TTC549 (cell line): ENCODE data around the gene RTL9.
"Not testable (repeated sequence)": the region's sequence is repeated elsewhere in the genome, so short reads cannot be mapped to it uniquely, and the experiment has no call there.

ENCODE experiments used
- FAIRE-seq: peaks from 2 replicates; lab custom pipeline; 2012; peaks lifted over from hg19 to GRCh38; lab: Jason Lieb, UNC

Gene RTL9

DNA sequence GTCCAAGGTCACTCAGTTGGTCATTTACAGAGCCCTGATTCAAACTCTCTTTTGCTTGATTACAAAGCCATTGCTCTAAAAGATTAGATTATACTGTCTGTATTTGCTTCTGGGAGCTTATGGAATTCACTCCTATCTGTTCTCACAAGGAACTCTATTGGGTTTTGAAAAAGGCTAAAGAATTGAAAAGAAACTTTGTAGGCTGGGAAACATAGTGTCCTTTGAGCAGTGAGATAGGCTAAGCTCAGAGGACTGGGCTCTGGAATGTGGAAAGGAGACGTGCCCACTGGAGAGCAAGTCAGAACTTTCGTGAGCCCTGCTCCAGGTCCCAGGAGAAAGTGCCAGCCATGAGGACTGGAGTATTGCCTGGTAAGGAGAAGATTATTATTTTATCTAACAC, at the start of gene RTL9:
Gene RTL9, plus strand, starts transcription at position 301 of the 400 bp plus-strand sequence. CDS start 91,770 bp downstream, outside the sequence.
- no peak for FAIRE-seq

DNA sequence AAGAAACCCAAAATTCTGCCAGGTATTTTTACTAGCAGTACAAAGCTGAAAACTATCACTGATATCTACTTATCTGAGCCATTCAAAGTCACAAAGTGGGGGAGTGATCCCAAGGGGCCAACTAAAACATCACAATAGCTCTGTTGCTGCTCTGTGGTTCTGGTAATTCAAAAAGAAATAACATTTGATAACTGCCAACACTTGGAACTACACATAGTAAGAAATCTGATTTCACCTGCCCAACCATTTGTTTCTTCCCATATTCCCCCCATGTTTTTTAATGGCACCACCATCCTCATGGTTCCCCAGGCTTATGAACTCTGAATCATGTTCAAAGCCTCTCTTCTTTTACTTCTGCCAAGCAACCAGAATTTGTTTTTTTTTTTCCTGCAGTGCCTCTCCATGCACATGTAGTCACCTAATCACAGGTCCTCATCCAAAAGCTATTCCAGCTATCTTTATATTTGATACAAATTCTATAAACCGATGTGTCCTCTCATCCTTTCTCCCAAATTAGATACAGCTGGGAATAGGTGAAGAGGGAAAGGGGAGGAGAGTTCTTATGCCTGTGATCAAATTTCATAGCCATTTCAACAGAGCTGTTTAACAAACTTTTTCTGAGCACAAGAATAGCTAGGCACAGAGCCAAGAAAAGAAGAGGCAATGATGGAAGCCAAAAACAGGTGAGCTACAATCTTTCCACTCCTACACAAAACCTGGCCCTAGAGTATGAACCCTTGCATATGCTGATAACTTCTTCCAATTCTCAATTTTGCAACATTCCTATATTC, 48.5 kb upstream of the RTL9 start:
- no peak for FAIRE-seq

DNA sequence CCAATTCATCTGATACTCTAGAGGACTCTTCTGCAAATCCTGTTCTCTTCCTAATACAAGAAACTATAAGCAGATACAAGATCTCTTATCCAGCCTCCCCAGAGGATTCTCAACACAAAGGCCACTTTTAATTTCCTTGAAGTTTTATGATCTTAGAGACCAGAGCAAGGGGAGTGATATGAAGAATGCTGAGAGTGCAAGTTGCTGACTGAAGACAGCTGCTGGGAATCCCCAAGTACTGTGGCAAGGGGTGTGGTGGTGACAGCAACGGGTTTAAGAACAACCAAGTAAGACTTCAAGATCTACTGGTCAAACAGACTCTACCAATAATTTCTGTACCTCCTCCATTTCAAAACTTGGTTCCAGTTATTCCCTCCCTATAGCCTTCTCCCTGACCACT, 47.8 kb upstream of the RTL9 start:
- no peak for FAIRE-seq

DNA sequence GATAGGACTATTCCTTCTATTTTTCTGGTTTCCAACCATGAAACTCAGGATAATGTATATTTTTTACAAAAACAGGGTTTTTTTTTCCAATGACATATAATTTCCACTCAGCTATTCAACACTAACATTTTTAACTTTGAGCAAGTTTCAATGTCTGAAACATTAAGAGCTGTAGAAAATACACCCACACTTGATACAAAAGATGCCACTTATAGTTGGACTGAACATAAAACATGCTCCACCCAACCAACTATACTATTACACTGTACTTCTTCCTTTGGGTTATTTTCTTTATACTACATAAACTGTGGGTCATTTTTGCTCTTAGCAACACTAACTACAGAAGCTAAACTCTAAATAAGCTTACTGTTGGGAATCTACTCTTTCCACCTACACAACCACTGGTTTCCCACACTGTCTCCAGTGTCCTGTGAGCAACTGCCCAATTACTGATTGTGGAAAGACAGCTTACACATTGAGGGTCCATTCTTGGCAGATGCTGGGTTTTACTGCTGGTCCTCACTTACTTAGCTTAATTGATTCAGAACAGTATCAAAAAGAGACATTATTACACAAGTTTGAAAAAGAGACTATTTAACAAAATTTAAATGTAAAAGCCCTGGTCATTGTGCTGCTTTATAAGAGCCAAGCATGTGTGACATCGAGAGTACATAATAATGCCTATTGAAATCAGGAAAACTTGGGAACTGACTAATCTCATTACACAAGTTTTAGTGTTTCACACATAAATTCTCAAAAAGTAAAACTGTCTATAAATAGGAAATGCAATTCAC, 47.0 kb upstream of the RTL9 start:
- no peak for FAIRE-seq

DNA sequence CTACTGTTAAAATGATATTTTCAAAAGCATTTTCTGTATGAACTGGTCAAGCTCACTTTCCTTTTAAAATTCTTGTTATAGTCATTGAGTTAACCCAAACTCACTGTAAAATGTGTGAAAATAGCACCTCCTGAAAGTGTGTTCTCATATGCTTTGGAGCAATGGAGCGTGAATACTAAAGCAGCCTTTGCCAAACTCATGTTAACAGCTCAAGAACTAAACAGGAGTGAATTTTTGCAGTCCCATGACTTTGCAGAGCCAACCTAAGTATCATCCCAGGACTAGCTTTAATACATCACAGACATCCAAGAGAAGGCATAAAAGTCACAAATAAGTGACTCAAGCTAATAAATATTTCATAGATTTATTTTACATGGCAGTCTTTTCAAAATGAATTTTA, 43.1 kb upstream of the RTL9 start:
- no peak for FAIRE-seq

DNA sequence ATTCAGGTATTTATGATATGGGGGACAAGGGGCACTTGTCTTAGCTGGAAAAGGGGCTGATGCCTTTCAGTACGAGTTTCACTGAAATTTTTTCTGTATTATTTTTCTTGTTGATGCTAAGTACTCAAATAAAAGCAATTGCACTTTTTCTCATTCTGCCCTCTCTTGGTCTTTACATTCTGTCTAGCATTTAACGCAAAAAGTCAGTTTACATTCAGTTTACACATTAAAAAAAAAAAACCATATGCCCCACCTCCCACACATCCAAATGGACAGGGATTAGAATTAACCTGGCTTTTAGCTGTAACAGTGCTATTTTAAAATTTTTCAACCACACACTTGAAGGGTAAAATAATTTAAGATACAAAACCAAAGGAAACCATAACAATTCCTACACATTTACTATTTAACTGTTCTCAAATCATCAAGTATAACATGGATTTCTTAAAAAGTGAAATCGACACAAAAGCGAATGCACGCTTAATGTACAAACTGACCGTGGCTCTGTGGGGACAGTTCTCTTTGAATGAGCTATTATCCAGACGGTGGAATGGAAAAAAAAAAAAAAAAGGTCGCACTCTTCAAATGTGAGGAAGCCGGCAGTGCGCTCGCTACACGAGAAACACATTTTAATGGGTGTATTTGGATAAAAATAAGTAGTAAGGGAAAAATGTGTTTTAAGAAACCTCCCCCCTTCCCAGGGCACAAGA, 42.1 kb upstream of the RTL9 start:
- FAIRE-seq: no peak

DNA sequence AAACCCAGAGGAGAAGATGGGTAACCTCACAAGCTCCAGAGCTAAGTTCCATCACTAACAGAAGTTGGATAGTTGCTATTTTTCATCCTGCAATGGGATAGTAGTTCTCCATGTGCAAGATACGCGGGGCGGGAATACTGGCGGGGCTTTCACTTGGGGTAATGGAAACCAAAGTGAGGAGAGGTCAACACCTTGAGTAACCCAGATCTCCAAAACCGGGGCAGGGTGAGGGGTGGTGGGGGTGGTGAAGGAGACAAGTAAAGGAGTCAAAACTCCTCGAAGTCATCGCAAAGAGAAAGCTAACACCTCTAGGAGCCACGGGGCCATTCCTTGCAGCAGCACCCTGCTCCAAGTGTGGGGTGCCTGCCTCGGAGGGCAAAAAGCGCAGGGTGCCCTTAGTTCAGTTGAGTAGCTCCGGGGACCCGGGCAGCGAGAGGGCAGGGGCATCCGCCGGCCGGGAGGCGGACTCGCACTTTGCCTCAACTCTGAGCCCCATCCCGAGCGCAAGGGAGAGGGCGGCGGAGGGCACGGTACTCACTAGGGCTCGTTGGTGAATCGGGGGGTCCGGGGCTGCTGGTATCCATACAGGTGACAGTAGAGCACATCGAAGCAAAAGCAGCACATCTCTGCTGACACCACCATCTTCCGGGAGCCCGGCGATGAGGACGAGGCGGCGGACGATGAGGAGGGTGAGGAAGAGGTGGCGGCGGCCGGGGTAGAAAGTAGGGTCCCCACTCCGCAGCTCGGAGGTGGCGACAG, 41.4 kb upstream of the RTL9 start:
- FAIRE-seq: no peak

DNA sequence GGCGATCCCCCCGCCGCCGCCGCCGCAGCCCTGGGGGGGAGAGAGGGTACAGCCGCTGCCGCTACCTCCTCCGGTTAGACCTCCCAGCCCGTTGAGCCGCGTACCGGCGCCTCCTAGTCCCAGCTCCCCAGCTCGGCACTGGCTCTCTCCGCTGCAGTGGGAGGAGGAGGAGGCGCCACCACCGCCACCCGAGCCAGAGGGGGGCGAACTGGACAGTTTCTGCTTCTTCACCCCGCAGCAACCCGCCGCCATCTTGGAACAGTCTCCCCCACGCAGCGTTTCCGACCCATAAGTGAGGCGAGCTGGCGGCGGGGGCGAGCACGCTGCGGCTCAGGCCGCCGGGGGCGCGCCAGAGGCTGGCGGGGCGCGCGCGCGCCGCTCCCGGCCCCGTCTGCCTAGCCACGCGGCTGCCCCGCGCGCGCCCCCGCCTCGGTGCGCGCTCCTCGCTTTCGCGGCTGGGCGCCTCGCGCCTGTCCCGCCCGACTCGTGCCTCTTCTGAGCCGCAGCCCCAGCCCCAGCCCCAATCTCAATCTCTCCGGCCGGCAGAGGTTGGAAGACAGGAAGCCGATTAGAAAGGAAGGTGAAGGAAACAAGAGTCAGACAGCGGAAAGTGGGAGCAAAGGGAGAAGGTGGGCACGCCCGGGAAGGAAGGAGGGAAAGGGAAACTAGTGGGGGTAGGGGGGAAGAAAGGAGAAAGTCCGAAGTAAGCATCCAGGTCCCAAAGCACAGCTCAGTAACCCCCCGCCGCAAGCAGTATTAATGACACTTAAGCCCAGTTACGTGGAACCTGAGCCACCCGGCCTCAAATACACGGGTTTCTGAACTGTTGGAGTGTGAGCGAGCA, 40.6 kb upstream of the RTL9 start, which contains the start of gene AMMECR1:
Gene AMMECR1, minus strand, starts transcription at position 266 of the 844 bp plus-strand sequence. Its CDS starts 14 bp downstream, at position 252.
- no peak for FAIRE-seq

DNA sequence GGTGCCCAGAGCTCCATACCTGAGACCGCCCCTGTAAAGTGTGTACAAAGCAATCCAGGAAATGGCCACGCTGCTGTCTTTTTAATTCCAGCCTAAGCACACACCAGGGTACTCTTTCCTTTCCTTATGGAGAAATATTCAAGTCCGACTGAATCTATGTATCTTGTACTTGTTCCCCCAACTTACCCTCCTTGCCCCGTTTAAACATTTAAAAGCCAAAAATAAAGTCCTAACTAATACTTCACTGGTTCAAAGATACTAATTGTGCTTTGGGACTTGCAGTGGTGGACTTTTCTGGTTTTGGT, 40.0 kb upstream of the RTL9 start:
- no peak for FAIRE-seq

DNA sequence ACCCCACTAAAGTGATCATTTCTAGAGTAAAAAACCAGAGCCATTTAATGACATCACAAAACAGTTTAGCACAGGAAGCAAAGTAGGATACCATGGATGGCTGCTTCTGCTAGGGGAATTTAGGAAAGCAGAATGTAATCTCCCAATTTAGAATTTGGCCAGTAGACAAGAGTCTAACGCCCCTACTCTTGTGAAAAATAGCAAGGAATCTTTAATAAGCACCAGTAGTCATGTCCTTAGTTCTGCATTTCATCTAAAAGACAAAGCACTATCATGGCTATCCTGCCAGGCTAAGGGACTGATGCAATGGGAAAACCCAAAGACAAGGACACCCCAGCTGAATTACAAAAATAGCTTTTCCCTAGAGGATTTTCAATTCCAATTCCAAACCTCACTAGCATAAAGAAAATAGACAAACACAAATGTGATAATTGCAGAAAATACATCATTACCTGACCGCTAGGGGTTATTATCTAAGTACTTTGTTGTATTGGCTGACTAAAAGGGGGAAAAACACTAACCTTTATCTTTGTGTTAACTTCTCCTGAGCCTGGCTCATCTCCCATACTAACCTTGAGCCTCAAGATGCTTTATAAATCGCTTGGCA, 38.2 kb upstream of the RTL9 start:
- FAIRE-seq: no peak

DNA sequence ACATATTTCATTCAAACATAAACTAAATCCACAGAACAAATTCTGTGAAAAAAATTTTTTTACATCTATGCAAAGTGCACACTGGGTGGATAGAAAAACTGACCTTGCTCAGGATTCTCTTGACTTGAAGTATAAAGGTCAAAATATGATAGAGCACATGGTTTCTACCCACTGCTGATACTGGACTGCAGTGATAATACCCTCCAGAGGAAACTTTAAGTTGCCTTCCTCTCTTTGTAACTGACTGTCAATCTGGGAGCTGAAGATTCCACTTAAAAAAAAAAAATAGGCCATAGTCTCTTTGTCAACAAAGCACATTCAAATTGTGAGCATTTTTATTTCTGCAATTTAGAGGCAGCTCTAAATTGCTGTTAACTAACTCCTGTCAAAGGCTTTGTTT, 37.6 kb upstream of the RTL9 start:
- no peak for FAIRE-seq

DNA sequence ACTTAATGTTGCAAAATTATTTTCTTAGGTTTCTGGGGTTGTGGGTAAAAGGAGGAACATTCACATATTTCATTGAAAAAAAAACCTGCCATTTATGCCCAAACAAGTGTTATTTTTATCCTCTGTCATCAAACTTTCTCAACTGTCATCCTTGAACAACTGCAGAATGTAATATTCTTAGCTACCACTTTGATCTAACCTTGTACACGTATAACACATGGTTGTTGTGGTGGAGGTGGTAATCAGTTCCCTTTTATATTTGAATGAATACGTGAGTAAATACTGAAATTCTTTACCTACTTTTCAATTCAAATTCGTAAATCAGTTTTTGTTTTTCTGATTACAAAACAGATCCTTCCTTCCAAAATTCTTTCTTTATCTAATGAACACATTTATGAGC, 37.0 kb upstream of the RTL9 start:
- FAIRE-seq: no peak

DNA sequence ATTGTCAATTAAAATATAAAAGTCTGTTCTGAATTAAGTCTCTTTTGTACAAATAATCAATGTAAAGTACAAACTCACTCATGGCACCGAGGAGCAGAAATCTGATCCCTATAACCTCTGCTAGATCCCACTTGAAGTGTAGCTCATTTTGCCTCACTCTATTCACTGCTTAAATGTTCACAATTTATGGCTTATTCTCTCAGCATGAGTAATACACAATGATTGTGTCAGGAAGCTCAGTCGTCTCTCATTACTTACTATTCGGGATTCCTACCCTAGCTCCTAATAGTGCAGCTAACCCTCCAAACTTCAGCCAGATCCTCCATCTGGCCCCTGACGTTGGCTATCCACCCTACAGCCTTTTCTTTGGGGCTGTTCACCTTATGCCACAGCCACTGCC, 36.0 kb upstream of the RTL9 start:
- no peak for FAIRE-seq

DNA sequence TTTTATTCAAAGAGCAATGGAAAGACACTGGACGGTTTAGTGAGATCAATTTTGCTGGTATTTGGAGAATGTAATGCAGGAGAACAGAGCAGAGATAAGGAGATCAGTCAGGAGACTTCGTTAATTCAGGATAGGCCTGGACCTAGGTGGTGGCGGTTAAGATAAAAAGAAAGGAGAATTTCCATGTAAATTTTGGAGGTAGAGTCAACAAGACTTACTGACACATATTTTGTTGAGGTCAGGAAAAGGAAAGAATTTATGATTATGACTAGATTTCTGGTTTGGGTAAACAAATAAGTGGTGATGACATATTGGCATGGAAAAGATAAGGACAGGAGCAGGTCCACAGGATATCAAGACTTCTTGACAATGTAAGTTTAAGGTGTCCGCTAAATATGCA, 31.9 kb upstream of the RTL9 start:
- FAIRE-seq: no peak

DNA sequence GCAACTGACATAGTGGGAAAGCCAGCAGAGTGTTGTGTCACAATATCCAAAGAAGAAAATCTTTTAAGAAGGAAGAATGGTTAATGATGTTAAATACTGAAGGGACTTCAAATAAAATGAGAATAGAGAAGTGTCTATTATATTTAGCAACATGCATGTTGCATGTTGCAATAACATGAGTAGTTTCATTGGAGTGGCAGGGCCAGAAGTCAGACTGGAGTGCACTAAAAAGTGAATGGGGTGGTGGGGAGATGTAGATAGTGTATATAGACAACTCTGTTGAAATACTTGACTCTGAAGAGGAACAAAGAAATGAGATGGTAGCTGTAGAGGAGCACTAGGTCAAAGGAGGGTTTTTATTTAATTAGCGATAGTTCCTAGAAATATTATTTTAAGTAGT, 31.3 kb upstream of the RTL9 start:
- FAIRE-seq: no peak

DNA sequence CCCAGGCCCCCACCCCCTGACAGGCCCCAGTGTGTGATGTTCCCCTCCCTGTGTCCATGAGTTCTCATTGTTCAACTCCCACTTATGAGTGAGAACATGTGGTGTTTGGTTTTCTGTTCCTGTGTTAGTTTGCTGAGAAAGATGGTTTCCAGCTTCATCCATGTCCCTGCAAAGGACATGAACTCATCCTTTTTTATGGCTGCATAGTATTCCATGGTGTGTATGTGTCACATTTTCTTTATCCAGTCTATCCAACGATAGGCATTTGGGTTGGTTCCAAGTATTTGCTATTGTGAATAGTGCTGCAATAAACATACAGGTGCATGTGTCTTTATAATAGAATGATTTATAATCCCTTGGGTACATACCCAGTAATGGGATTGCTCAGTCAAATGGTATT, 30.0 kb upstream of the RTL9 start:
- not testable (repeated sequence) for FAIRE-seq

DNA sequence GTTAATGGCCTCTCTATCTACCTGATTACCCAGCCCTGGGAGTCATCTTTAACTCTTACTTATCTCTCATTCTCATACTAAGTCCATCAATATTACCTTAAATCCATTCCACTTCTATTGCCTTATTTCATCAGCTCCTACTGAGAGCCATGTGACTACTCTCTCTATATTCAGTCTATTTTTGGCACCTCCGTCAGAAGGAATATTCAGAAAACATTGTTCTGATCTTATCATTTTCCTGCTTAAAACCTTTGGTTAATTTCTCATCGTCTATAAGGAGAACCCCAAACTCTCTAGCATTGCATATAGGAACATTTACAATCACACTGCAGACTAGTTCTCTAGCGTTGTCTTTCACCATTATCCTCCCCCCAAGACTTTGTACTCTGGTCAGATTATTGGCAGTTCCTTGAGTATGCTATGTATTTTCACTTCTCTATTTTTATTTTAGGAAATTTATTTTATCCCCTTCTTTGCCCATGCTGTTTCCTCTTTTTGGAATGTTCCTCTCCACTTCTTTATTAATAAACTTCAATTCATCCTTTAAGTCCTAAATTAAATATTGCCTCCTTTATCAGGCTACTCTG, 27.1 kb upstream of the RTL9 start:
- no peak for FAIRE-seq

DNA sequence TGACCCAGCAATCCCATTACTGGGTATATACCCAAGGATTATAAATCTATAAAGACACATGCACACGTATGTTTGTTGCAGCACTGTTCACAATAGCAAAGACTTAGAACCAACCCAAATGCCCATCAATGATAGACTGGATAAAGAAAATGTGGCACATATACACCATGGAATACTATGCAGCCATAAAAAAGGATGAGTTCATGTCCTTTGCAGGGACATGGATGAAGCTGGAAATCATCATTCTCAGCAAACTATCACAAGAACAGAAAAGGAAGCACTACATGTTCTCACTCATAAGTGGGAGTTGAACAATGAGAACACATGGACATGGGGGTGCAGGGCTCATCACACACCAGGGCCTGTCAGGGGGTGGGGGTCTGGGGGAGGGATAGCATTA, 25.2 kb upstream of the RTL9 start:
- FAIRE-seq: not testable (repeated sequence)

DNA sequence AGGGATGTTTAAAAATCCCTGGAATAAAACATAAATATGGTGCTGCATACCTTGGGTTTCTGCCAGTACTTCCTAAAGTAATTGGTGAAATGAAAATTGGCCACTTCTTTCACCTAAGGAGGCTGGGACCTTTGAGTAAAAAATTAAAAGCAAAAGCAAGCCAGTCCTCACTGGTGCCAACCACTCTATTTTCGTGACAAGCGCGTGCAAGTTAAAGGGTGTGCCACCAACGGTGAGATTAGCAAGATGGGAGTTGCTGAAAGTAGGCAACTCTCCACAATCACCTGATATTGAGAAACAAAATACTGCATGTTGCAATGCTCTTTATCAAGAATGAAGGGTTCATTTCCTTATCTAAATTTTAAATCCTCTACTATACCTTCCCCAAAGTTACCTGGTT, 19.7 kb upstream of the RTL9 start:
- no peak for FAIRE-seq

DNA sequence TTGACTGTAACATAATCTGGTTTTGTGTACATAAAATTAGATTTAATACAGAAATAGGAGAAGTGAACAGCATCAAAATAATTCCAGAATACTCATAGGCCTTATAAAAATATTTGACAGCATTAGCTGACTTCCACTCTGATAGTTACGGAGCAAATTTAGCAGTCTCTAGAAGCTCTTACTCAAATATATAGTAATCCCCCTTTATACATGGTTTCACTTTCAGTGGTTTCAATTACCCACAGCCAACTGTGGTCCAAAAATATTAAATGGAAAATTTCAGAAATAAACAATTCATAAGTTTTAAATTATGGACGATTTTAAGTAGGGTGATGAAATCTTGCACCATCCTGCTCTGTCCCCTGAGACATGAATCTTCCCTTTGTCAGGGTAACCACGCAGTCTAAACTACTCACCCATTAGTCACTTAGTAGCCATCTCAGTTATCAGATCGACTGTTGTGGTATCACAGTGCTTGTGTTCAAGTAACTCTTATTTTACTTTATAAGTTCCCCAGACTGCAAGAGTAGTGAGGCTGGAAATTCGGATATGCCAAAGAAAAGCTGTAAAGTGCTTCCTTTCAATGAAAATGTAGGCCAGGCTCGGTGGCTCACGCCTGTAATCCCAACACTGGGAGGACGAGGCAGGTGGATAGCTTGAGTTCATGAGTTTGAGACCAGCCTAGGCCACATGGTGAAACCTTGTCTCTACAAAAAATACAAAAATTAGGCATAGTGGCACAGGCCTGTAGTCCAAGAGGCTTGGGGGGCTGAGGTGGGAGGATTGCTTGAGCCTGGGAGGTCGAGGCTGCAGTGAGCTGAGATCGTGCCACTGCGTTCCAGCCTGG, 17.2 kb upstream of the RTL9 start:
- no peak for FAIRE-seq
